ENCODE results near the gene NEGR1. TPM values are rescaled to one million over a fixed set of nuclear protein-coding genes. Genes with fewer than 3 reads are reported as not detected.

The NEGR1 gene
- total and polyA plus RNA-seq, 2 donors (not counting 3 experiments of a cell fraction or from before 2014, with no cell fraction given): 6.8 to 21.8 TPM

DNA sequence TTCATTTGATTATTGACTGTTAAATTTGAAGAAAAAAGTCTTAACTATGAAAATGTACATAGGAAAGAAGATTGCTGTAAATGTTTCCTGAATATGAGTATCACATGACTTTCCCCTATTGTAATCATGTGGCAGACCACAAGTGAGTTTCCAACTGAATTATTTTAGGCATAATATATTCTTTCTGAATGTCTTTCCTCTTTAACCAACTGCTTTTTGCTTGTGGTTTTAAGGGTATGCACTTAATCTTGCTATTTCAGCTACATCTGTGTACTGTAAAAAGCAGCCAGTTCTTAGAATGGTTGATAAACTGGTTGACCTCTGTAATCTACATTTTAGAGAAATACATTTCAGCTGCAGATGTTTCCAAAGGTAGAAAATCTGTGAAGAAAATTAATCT lies 400.7 kb downstream of the NEGR1 start:
- Histone ChIP-seq H3K9me3 (replicated peaks; ENCODE audit: control insufficient read depth, insufficient read depth, low read length) (no peaks in the 10 kb centered on the region), H3K79me2 (ENCODE audit: control insufficient read depth, insufficient read depth, low read length) (no peaks in the 10 kb centered on the region), H3K27ac (ENCODE audit: insufficient read depth, low read depth, low read length) (no peak overlapping the region), H3K9me1 (replicated peaks; ENCODE audit: control insufficient read depth, extremely low read depth, insufficient read depth, low read length) (no peaks in the 10 kb centered on the region), H3K36me3 (ENCODE audit: control insufficient read depth in 2 of 2, extremely low read depth in 1 of 2, insufficient read depth in 2 of 2, low read length in 2 of 2) (no peaks in the 10 kb centered on the region), H3K4me2 (ENCODE audit: insufficient read depth, low read length) (no peak overlapping the region), H3K4me3 (replicated peaks in 1 of 3; ENCODE audit: insufficient read depth in 1 of 3, low read depth in 1 of 3, low read length in 3 of 3) (no peak overlapping the region), H3K4me1 (ENCODE audit: control insufficient read depth, extremely low read depth, insufficient read depth, low read length) (peaks cover 2% of the 10 kb centered on the region), H3K27me3 (ENCODE audit: control insufficient read depth in 2 of 2, insufficient read depth in 2 of 2, low read length in 2 of 2) (no peaks in the 10 kb centered on the region), H2AFZ (ENCODE audit: low read depth, low read length) (no peak overlapping the region), H4K20me1 (replicated peaks; ENCODE audit: control insufficient read depth, extremely low read depth, insufficient read depth, low read length) (no peaks in the 10 kb centered on the region), H3K9ac (replicated peaks; ENCODE audit: extremely low read depth, insufficient read depth, low read length) (no peak overlapping the region)
- no peak for FAIRE-seq
- TF ChIP-seq, protein P1, sequence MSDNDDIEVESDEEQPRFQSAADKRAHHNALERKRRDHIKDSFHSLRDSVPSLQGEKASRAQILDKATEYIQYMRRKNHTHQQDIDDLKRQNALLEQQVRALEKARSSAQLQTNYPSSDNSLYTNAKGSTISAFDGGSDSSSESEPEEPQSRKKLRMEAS (IDR thresholded peaks at IDR 0.05; ENCODE audit: insufficient read depth, insufficient read length): no peak
- TF ChIP-seq POLR2AphosphoS5 (IDR thresholded peaks at IDR 0.05; ENCODE audit: insufficient read depth, low read depth, low read length): no peak
- no peak for TF ChIP-seq FOS (IDR thresholded peaks at IDR 0.05; ENCODE audit: borderline replicate concordance, insufficient read depth, low read length)
- no peak for TF ChIP-seq POLR2A (IDR thresholded peaks at IDR 0.05; ENCODE audit: low read depth, low read length)
- no peak for TF ChIP-seq EZH2 (IDR thresholded peaks at IDR 0.05; ENCODE audit: borderline replicate concordance, low read depth, low read length, severe bottlenecking)
- no peak for TF ChIP-seq JUN (IDR thresholded peaks at IDR 0.05; ENCODE audit: borderline replicate concordance, insufficient read depth, insufficient read length, low read depth)
- TF ChIP-seq GATA2 (IDR thresholded peaks at IDR 0.05; ENCODE audit: insufficient read depth, insufficient read length, low read depth, low read length): no peak
- no peak for TF ChIP-seq MYC (IDR thresholded peaks at IDR 0.05; ENCODE audit: low read depth, low read length)
- TF ChIP-seq CTCF (IDR thresholded peaks at IDR 0.05; ENCODE audit: extremely low read depth in 1 of 2, insufficient read depth in 1 of 2, low read depth in 1 of 2, low read length in 2 of 2): no peak
- POLR2A ChIA-PET: no interaction called here
- BruUV-seq (replicated peaks): no TSS peak
- intact Hi-C loops (cut with micrococcal nuclease): no loop called here
- CTCF ChIA-PET: interaction anchor here (1.0 kb wide), 1 partner anchor 12 kb away, joined by 3 read pairs; no protein-coding TSS in a partner anchor
- DNase-seq (ENCODE audit: low read depth, low spot score): no peak
- dilution Hi-C loops (cut with MboI; ENCODE audit: extremely low pct_ligation_motif_present, low sequenced_read_pairs): no loop called here
